Measurements from ENCODE around the gene CRK.

GRCh38 chr17:1438593-1439083 lies 17.4 kb downstream of the CRK start:
- no peak for TF ChIP-seq CTCF (IDR thresholded peaks at IDR 0.05)
- no peak for TF ChIP-seq POLR2A (IDR thresholded peaks at IDR 0.05)
- TF ChIP-seq POLR2AphosphoS5 (IDR thresholded peaks at IDR 0.05; ENCODE audit: insufficient read depth in 1 of 2, low read depth in 1 of 2): no peak
